NK-92 treated with Interleukin-12 subunit alpha and Interleukin-12 subunit beta, amount 100 ng/mL, for 24 hours (cell line): Measurements from ENCODE around the gene MYO1B.

ENCODE experiments used
- DNase-seq: peaks from one replicate; lab custom pipeline; 2025; lab: John Stamatoyannopoulos, UW

MYO1B gene

DNA sequence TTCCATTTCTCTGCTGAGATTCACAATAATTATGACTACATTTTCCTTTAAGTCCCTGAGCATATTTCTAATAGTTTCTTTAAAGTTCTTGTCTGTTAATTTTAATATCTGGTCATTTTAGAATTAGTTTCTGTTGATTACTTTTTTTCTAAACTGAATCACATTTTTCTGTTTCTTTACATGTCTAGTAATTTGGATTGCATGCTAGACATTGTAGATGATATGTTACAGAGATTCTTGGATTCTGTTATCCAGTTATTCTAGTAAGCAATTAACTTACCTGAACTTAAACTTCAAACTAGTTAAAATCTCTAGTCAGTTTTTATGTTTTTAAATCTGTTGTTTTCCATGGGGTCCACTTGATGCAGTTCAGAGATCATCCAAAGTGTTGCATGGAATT is 214.0 kb downstream of the MYO1B start:
- DNase-seq = no peak

- DNase-seq = no peak
Measured at GRCh38 chr2:191462370-191462769, 217.2 kb downstream of the MYO1B start.

DNA sequence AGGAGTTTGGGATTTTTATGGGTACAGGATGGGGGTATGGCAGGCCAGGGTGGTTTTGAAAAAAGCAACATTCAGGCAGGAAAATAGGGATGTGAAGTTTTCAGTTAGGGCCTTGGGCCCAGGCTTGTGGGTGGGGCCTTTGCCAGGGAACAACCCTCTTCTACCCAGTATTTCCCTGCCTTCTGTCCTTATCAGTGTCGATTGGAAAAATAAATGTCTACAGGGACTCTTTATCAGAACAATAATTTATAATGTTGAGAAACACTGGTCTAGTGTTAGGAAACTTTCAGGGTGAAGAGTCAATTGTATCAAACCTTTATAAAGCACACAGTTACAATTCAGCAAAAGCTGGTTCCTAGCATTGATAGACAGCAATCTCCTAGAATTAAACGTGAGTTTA is 218.6 kb downstream of the MYO1B start:
- DNase-seq = no peak

DNA sequence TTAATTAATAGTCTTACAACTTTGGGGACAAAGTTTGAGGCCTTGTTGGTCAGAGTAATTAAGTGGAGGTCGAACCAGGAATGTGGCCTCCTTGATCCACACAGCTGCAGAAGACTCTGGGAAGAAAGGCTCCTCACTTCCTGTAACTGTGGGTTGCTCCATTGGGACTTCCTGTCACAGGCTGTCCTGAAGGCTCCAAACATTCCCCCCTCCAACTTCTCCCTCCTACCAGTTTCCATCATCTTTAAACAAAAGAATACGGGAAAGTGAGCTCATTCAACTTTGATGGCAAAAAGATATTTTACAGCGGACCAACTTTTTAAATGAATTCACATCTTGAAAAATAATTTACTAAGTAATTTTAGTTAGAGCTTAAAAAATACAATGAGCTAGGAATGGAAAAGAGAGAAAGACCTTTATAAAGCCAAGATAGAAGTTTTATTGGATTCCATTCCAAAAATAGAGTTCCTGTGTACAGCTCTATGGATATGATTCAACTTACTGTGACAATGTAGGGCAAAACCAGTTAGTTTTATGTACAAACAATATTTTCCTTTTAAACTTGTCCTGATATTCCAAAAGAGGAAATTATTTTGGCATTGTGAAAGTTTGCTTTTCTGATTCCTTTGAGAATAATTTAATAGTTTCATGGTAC is 220.7 kb downstream of the MYO1B start:
- no peak for DNase-seq

DNA sequence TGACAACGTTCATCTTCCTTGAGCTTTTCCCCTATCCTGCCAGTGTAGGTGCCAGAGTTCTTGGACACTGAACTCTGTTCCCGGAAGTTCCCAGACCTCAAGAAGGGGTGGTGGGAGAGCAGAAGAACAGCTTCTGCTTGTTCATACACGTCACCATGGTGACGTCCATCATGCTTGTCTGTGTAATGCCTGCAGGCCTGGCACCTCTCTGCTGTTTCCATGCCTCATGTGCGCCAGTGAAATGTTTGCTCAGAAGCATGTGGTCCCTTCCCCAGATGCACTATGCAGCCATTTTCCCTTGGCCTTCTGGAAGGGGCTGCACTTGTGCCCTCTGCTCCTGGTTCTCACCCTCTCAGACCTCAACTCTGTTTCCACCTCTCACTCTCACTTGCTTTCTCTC is 221.9 kb downstream of the MYO1B start:
- DNase-seq = no peak

DNA sequence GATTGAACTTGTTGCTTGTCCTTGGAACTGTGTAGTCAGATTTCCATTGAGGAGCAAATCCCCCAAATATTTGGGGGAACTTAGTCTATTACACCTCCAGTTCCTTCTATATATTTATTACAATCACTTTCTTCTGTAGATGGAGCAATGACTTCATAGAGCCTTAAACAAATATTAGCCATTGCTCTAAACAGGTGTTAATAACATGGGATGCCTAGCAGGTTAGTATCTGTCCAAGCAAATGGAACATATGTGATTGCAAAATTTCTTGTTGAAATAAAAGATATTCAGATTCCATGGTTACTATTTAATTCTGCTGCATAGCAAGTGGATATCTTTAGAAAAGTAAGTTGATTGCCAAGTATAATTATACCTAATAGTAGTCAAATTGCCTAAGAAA is 225.1 kb downstream of the MYO1B start:
- no peak for DNase-seq

DNA sequence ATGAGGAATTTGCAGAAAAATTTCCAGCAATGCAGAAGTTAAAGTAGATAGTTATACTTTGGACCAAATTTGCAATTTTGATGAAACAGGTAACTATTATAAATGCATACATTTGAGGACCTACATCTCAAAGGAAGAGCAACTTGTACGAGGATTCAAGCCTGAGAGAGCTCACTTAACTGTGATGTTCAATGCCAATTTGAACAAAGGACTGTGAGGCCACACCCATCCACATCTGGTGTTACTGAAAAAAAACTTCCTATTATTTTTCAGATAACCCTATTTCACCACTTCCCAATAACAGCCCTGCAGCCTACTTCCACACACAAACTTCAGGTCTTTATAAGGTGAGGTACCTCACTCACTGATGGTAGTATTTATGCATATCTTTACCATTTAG is 229.3 kb downstream of the MYO1B start:
- no peak for DNase-seq
